B cell (primary cell): ENCODE results near the gene COASY. TPM values are rescaled to one million over a fixed set of nuclear protein-coding genes. Genes with fewer than 3 reads are reported as not detected.
"Not testable (repeated sequence)": the region's sequence is repeated elsewhere in the genome, so short reads cannot be mapped to it uniquely, and the experiment has no call there.

Experiments used
- ATAC-seq: fragments of 200-7000 bp; cut with Tn5 transposase; one replicate; pipeline ENCODE4 v1.10.0; 2021; ENCODE audit warnings: low read depth, mild to moderate bottlenecking, moderate number of reproducible peaks, moderate library complexity
- CTCF ChIA-PET: fragments of 350-600 bp; sonication (Branson Sonifier 250); formaldehyde crosslinking; loops from one replicate; lab custom pipeline; 2021; ENCODE audit warnings: antibody characterized with exemption, inconsistent platforms; lab: Charles Lee
- POLR2A ChIA-PET: fragments of 350-600 bp; sonication (Branson Sonifier 250); formaldehyde crosslinking; loops from one replicate; lab custom pipeline; 2021; ENCODE audit warnings: antibody characterized with exemption; lab: Charles Lee
- DNase-seq: peaks from one replicate; pipeline ENCODE4 v3.0.0; 2013
- H2AFZ ChIP-seq: 2 replicates; pipeline ENCODE4 v1.6.1; 2012; ENCODE audit warnings: mild to moderate bottlenecking, low read depth, low read length; ENCODE audit not compliant: insufficient read depth, poor library complexity, severe bottlenecking
- H3K27ac ChIP-seq, 2 donors: 1 replicate in 1 of 2; 2 replicates in 1 of 2; pipeline ENCODE4 v1.5.1; 2012 to 2013; ENCODE audit warnings: low read length in 2 of 2, mild to moderate bottlenecking in 2 of 2, moderate library complexity in 1 of 2
- H3K27me3 ChIP-seq, 4 experiments: fragments of 200-600 bp in 1 of 4; sonication (generic) in 1 of 4; replicated peaks in 1 of 4; 1 replicate in 2 of 4; 2 replicates in 2 of 4; pipeline versions ENCODE4 v1.6.1 to v1.7.0; 2013 to 2016; ENCODE audit warnings: low read length in 3 of 4, mild to moderate bottlenecking in 2 of 4, mixed read lengths in 1 of 4, moderate library complexity in 1 of 4; ENCODE audit not compliant: insufficient read depth in 4 of 4, control insufficient read depth in 3 of 4; ENCODE audit errors: control extremely low read depth in 1 of 4
- H3K36me3 ChIP-seq, 2 experiments: replicated peaks in 1 of 2; 1 replicate in 1 of 2; 2 replicates in 1 of 2; pipeline versions ENCODE4 v1.6.1 to v1.7.1; 2013; ENCODE audit warnings: low read length in 1 of 2; ENCODE audit not compliant: insufficient read depth in 2 of 2, control insufficient read depth in 1 of 2; ENCODE audit errors: control extremely low read depth in 1 of 2, extremely low read depth in 1 of 2
- H3K4me1 ChIP-seq, 2 donors: fragments of 200-600 bp in 1 of 2; sonication (generic) in 1 of 2; 1 replicate in 1 of 2; 2 replicates in 1 of 2; pipeline versions ENCODE4 v1.5.1 to v1.6.1; 2013 to 2017; ENCODE audit warnings: low read length in 2 of 2; ENCODE audit not compliant: control insufficient read depth in 2 of 2, insufficient read depth in 2 of 2
- H3K4me2 ChIP-seq: replicated peaks from 2 replicates; pipeline ENCODE3; 2012; ENCODE audit warnings: mild to moderate bottlenecking, low read depth, low read length; ENCODE audit not compliant: poor library complexity, severe bottlenecking
- H3K4me3 ChIP-seq, 5 experiments: fragments of 200-600 bp in 1 of 5; sonication (generic) in 1 of 5; 1 replicate in 3 of 5; 2 replicates in 2 of 5; pipeline versions ENCODE4 v1.5.1 to v1.7.0; 2011 to 2016; ENCODE audit warnings: low read length in 4 of 5, mild to moderate bottlenecking in 4 of 5, low read depth in 2 of 5, control low read depth in 1 of 5, moderate library complexity in 1 of 5; ENCODE audit not compliant: insufficient read depth in 1 of 5; ENCODE audit errors: control extremely low read depth in 1 of 5, extremely low read depth in 1 of 5
- H3K79me2 ChIP-seq: fragments of 200-600 bp; sonication (generic); one replicate; pipeline ENCODE4 v1.6.0; 2016; ENCODE audit warnings: low read length; ENCODE audit not compliant: control insufficient read depth, insufficient read depth
- H3K9ac ChIP-seq: fragments of 200-600 bp; sonication (generic); 2 replicates; pipeline ENCODE4 v1.6.1; 2017; ENCODE audit warnings: mild to moderate bottlenecking, low read length, moderate library complexity
- H3K9me3 ChIP-seq, 3 donors: one replicate each; pipeline versions ENCODE4 v1.6.1 to v1.7.1; 2013; ENCODE audit warnings: low read length in 2 of 3; ENCODE audit not compliant: control insufficient read depth in 2 of 3, insufficient read depth in 1 of 3; ENCODE audit errors: control extremely low read depth in 1 of 3
- H4K20me1 ChIP-seq: 2 replicates; pipeline ENCODE4 v1.6.0; 2012; ENCODE audit warnings: mild to moderate bottlenecking, low read length; ENCODE audit not compliant: insufficient read depth, control insufficient read depth, poor library complexity, severe bottlenecking
- H3K27ac Mint-ChIP-seq: one replicate; pipeline ENCODE4 v1.8.0; 2021; ENCODE audit warnings: mixed read lengths
- H3K27me3 Mint-ChIP-seq: one replicate; pipeline ENCODE4 v1.8.0; 2021; ENCODE audit warnings: mixed read lengths
- H3K4me1 Mint-ChIP-seq: one replicate; pipeline ENCODE4 v1.8.0; 2021; ENCODE audit warnings: mixed read lengths
- H3K4me3 Mint-ChIP-seq: one replicate; pipeline ENCODE4 v1.8.0; 2021; ENCODE audit warnings: mixed read lengths
- H3K9me3 Mint-ChIP-seq: one replicate; pipeline ENCODE4 v1.8.0; 2022; ENCODE audit warnings: mixed read lengths; ENCODE audit not compliant: insufficient read depth
- CTCF ChIP-seq: fragments of 200-600 bp; IDR thresholded peaks from one replicate; pipeline ENCODE4 v1.8.0; 2022; ENCODE audit warnings: antibody characterized with exemption, mild to moderate bottlenecking
- EZH2 ChIP-seq: IDR thresholded peaks from 2 replicates; pipeline ENCODE4 v1.6.1; 2012; ENCODE audit warnings: borderline replicate concordance, low read depth, mild to moderate bottlenecking, moderate library complexity, low read length; ENCODE audit not compliant: insufficient read depth, poor library complexity, severe bottlenecking
- WGBS: methylation state at CpG from one replicate; pipeline ENCODE4 v1.1.5; 2013; ENCODE audit warnings: missing lambda C conversion rate; ENCODE audit not compliant: insufficient coverage; 5-methylcytosine and 5-hydroxymethylcytosine counted together
- intact Hi-C: fragments of 100-400 bp; cut with micrococcal nuclease; formaldehyde crosslinking; loops from one replicate; pipeline ENCODE4 v1.10.0; 2022
- polyA plus RNA-seq: library from polyadenylated mRNA; depleted of rRNA; stranded (reverse); fragments of >200 nt; gene quantifications from 2 replicates; pipeline ENCODE4 v1.2.3, GENCODE V29; 2012
- total RNA-seq, 2 donors: library from RNA; stranded (reverse); fragments of 120-200 nt in 1 of 2; gene quantifications; 1 replicate in 1 of 2; 2 replicates in 1 of 2; pipeline versions ENCODE4 v1.2.3 to v1.2.4, GENCODE V29; 2013 to 2022

COASY gene
- total and polyA plus RNA-seq, 2 donors (not counting 1 experiment from before 2014, with no cell fraction given) = 76.6 to 82.3 TPM

- peak; percentile 37 for TF ChIP-seq CTCF
- no peak for TF ChIP-seq EZH2
- Histone ChIP-seq H2AFZ (peak within 1 kb of the TSS; percentile 98), H3K27me3 (no peaks in the 10 kb centered on the region), H3K4me1 (peaks cover 38 to 42% of the 10 kb centered on the region in 2 donors), H3K79me2 (peaks cover 56% of the 10 kb centered on the region), H3K4me3 (peak within 1 kb of the TSS; percentile 73 to 95 (median 85)), H3K36me3 (peaks cover 0 to 20% of the 10 kb centered on the region in 2 experiments), H3K9ac (peak within 1 kb of the TSS; percentile 91), H3K27ac (peak within 1 kb of the TSS; percentile 79 to 95), H4K20me1 (peaks cover 46% of the 10 kb centered on the region), H3K4me2 (peak within 1 kb of the TSS; percentile 93), H3K9me3 (no peaks in the 10 kb centered on the region)
- DNase-seq (peak; percentile 100), ATAC-seq (peak; percentile 91)
- WGBS = under 1% methylated on average over 66 of the region's 66 CpGs
- intact Hi-C loops = loop anchor here (1.0 kb wide), 7 partner anchors 32 to 389 kb away; partner anchors contain the start of genes EZH1, NAGLU, PSMC3IP and PTGES3L
- Mint-ChIP-seq H3K27me3 (no peaks in the 10 kb centered on the region), H3K4me1 (peaks cover 51% of the 10 kb centered on the region), H3K9me3 (no peaks in the 10 kb centered on the region), H3K4me3 (peak within 1 kb of the TSS; percentile 100), H3K27ac (peak within 1 kb of the TSS; percentile 98)
- ChIA-PET CTCF (interaction anchor here (0.7 to 3.3 kb wide), 14 partner anchors 24 to 203 kb away, joined by 3 to 35 read pairs (median 4); partner anchors contain the start of genes PLEKHH3 and PSMC3IP), POLR2A (interaction anchor here (0.6 to 3.0 kb wide), 6 partner anchors 31 to 233 kb away, joined by 3 to 19 read pairs (median 5); partner anchors contain the start of genes PLEKHH3 and PSMC3IP)
Measured at GRCh38 chr17:42609182-42609813, 47.4 kb downstream of the COASY start, which contains the start of the genes RETREG3 and TUBG1. TSS of gene RETREG3 (minus strand) at chr17:42609374. CDS start at chr17:42609324, 50 bp downstream. TSS of gene TUBG1 (plus strand) at chr17:42609683. CDS start at chr17:42609738, 55 bp downstream.

GRCh38 chr17:42609814-42610801 is 48.2 kb downstream of the COASY start:
- Histone ChIP-seq H3K36me3 (peaks cover 0 to 21% of the 10 kb centered on the region in 2 experiments), H3K79me2 (peaks cover 47% of the 10 kb centered on the region), H3K4me2 (peak overlapping the region; percentile 93), H3K4me1 (peaks cover 33 to 36% of the 10 kb centered on the region in 2 donors), H4K20me1 (peaks cover 38% of the 10 kb centered on the region), H3K9ac (peak overlapping the region; percentile 91), H3K27ac (peak overlapping the region; percentile 58 to 76), H3K4me3 (peak overlapping the region; percentile 65 to 95 (median 83)), H2AFZ (peak overlapping the region; percentile 98)
- H3K4me1 Mint-ChIP-seq = peaks cover 43% of the 10 kb centered on the region
- H3K9me3 Mint-ChIP-seq, H3K27me3 ChIP-seq, ATAC-seq, H3K9me3 ChIP-seq, DNase-seq, H3K27me3 Mint-ChIP-seq: not testable (repeated sequence)
- H3K4me3 Mint-ChIP-seq = peak overlapping the region; percentile 100
- POLR2A ChIA-PET = interaction anchor here (0.6 to 3.0 kb wide), 5 partner anchors 32 to 500 kb away, joined by 3 to 19 read pairs (median 3); partner anchors contain the start of genes PLEKHH3 and PSMC3IP
- CTCF ChIA-PET = interaction anchor here (0.7 to 3.3 kb wide), 8 partner anchors 25 to 153 kb away, joined by 3 to 35 read pairs (median 6); partner anchors contain the start of genes PLEKHH3 and PSMC3IP
- peak overlapping the region; percentile 98 for H3K27ac Mint-ChIP-seq
- WGBS = 21% methylated on average over 27 of the region's 42 CpGs
- intact Hi-C loops = loop anchor here (1.0 kb wide), 7 partner anchors 33 to 388 kb away; partner anchors contain the start of genes EZH1, NAGLU, PSMC3IP and PTGES3L
